ENCODE data around the gene CCNF. TPM values are rescaled to one million over a fixed set of nuclear protein-coding genes. Genes with fewer than 3 reads are reported as not detected.

Gene CCNF
- total RNA-seq, 2 experiments from 2014 or later = 0.81 to 1.3 TPM

DNA sequence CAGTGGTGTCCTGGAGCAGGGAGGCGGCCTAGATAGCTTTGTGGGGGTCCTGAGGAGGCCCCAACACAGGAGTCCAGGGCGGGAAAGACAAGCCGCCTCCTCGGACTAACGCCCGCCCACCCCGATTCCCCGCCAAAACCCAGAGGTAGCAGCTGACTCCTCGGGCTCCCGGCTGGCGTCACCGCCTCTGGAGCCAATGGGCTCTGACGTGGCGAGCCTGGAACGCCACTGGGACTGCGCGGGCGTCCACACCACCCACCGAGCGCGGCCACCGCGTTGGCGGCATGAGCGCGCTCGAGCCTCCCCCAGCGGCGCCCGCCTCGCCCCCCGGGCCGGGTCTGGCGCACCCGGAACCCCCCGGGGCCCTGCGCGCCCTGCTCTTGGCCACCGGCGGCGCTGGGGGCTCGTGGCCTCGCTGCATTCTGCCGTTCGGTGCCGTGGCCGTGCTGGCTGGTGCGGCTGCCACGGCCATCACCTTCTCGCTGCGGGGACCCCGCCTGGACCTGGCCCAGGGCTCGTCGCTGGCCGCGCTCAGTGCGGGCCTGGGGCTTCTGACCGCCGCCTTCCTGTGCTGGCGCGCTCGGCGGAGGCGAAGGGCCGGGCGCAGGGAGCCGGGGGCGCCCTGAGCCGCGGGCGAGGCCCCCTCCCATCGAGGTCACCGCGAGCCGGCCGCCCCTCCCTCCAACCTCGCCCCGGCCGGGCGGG is 38.4 kb downstream of the CCNF start:
- H3K4me3 Mint-ChIP-seq = no peak overlapping the region
- ATAC-seq (ENCODE audit: poor library complexity) = peak; percentile 42
- peaks cover 0 to 8% of the 10 kb centered on the region in 2 experiments for H3K9me3 ChIP-seq (ENCODE audit: control insufficient read depth in 1 of 2, insufficient read depth in 1 of 2, low read length in 2 of 2)
- peaks cover 28% of the 10 kb centered on the region for H3K4me1 ChIP-seq (ENCODE audit: insufficient read depth, low read length)
- no peak overlapping the region for H3K27ac Mint-ChIP-seq
- no peak overlapping the region for H3K27ac ChIP-seq (ENCODE audit: low read depth in 1 of 2, low read length in 2 of 2)
- no peaks in the 10 kb centered on the region for H3K9me3 Mint-ChIP-seq
- H3K4me1 Mint-ChIP-seq (ENCODE audit: low read depth) = no peaks in the 10 kb centered on the region
- POLR2A ChIA-PET = no interaction called here
- CTCF ChIA-PET = interaction anchor here (0.6 kb wide), 1 partner anchor 1800 kb away, joined by 3 read pairs; no protein-coding TSS in a partner anchor
- no peak overlapping the region for H3K4me3 ChIP-seq (ENCODE audit: low read length)
- no peaks in the 10 kb centered on the region for H3K36me3 ChIP-seq (ENCODE audit: insufficient read depth, low read length)
- no peak for DNase-seq
- no peaks in the 10 kb centered on the region for H3K36me3 Mint-ChIP-seq (ENCODE audit: low read depth)
- TF ChIP-seq CTCF (IDR thresholded peaks at IDR 0.05) = no peak
- H3K27me3 Mint-ChIP-seq = peaks cover 32% of the 10 kb centered on the region
- intact Hi-C loops (cut with DNase I, micrococcal nuclease) = no loop called here
- peaks cover 36 to 50% of the 10 kb centered on the region in 2 experiments for H3K27me3 ChIP-seq (ENCODE audit: control insufficient read depth in 1 of 2, insufficient read depth in 2 of 2, low read length in 2 of 2)

DNA sequence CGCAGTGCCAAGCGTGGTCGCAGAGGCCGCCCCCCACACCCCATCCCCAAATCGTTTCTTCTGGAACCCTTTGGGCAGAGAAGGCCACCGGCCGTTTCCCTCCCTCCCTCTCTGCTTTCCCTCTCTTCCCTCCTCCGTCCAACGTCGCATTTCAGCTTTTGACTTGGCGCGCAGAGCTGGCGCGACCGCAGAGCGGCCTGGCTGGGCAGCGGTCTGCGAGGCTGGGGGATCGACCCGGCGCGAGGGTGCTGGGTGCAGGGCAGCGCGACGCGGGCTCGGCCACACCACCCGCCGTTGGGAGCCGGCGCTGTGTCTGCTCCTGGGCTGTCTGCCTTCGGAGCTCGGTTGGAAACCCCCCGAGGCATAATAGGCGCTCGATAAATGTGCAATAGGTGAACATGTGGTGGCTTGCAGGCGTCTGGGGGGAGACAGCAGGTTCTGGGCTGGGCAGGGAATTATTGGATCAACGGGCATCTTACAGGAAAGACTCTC is 39.0 kb downstream of the CCNF start:
- no peak for TF ChIP-seq CTCF (IDR thresholded peaks at IDR 0.05)
- peaks cover 34% of the 10 kb centered on the region for H3K4me1 ChIP-seq (ENCODE audit: insufficient read depth, low read length)
- H3K27ac Mint-ChIP-seq = no peak overlapping the region
- no peak overlapping the region for H3K4me3 ChIP-seq (ENCODE audit: low read length)
- DNase-seq = peak in 2 of 14 experiments; percentile 50 to 56
- H3K4me3 Mint-ChIP-seq = no peak overlapping the region
- peak; percentile 43 for ATAC-seq (ENCODE audit: poor library complexity)
- H3K27me3 ChIP-seq (ENCODE audit: control insufficient read depth in 1 of 2, insufficient read depth in 2 of 2, low read length in 2 of 2) = peaks cover 42 to 56% of the 10 kb centered on the region in 2 experiments
- no peaks in the 10 kb centered on the region for H3K9me3 Mint-ChIP-seq
- no peak overlapping the region for H3K27ac ChIP-seq (ENCODE audit: low read depth in 1 of 2, low read length in 2 of 2)
- H3K4me1 Mint-ChIP-seq (ENCODE audit: low read depth) = peaks cover 4% of the 10 kb centered on the region
- H3K36me3 Mint-ChIP-seq (ENCODE audit: low read depth) = no peaks in the 10 kb centered on the region
- intact Hi-C loops (cut with DNase I, micrococcal nuclease) = no loop called here
- H3K27me3 Mint-ChIP-seq = peaks cover 38% of the 10 kb centered on the region
- no peaks in the 10 kb centered on the region for H3K36me3 ChIP-seq (ENCODE audit: insufficient read depth, low read length)
- CTCF ChIA-PET = no interaction called here
- peaks cover 0 to 11% of the 10 kb centered on the region in 2 experiments for H3K9me3 ChIP-seq (ENCODE audit: control insufficient read depth in 1 of 2, insufficient read depth in 1 of 2, low read length in 2 of 2)
- POLR2A ChIA-PET = interaction anchor here (1.0 kb wide), 1 partner anchor 8 kb away, joined by 3 read pairs; the partner anchor contains the start of gene TEDC2

DNA sequence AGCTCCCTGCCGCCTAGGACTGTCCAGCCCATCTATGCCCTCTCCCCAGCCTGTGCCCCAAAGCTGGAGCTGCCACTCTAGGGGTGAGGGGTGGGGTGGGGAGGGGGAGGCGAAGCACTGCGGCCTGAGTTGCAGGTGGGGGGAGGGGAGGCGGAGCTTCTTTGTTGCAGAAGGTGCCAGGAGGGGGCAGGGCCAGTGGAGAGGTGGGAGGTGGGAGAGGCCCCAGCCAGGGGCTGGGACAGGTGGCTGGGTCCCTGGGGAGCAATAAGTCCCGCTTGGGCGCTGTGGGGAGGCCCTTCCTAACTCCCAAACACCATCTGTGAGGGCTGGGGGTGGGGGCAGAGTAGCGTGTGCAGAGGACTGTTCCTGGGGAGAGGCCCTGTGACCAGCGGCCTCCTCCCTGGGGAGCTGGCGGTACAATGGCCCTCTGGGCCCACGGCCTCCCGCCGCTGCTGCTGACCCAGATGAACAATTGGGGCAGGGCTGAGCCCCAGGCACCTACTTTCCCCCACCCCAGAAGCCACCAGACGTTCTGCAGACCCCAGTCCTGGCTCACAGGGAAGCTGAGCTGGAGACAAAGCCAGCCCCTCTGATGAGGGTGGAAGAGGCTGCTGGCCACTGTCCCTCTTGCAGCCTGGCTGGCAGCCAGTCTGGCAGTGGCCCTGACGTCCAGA is 39.6 kb downstream of the CCNF start:
- H3K27ac Mint-ChIP-seq = no peak overlapping the region
- Histone ChIP-seq H3K4me3 (ENCODE audit: low read length) (no peak overlapping the region), H3K27me3 (ENCODE audit: control insufficient read depth in 1 of 2, insufficient read depth in 2 of 2, low read length in 2 of 2) (peaks cover 44 to 59% of the 10 kb centered on the region in 2 experiments), H3K9me3 (ENCODE audit: control insufficient read depth in 1 of 2, insufficient read depth in 1 of 2, low read length in 2 of 2) (peaks cover 0 to 11% of the 10 kb centered on the region in 2 experiments), H3K4me1 (ENCODE audit: insufficient read depth, low read length) (peaks cover 37% of the 10 kb centered on the region), H3K36me3 (ENCODE audit: insufficient read depth, low read length) (no peaks in the 10 kb centered on the region), H3K27ac (ENCODE audit: low read depth in 1 of 2, low read length in 2 of 2) (no peak overlapping the region)
- H3K4me1 Mint-ChIP-seq (ENCODE audit: low read depth) = peaks cover 7% of the 10 kb centered on the region
- no peaks in the 10 kb centered on the region for H3K36me3 Mint-ChIP-seq (ENCODE audit: low read depth)
- ATAC-seq (ENCODE audit: poor library complexity) (no peak), DNase-seq (no peak)
- POLR2A ChIA-PET = interaction anchor here (1.0 kb wide), 1 partner anchor 9 kb away, joined by 3 read pairs; the partner anchor contains the start of gene TEDC2
- intact Hi-C loops (cut with DNase I, micrococcal nuclease) = no loop called here
- CTCF ChIA-PET = no interaction called here
- no peak overlapping the region for H3K4me3 Mint-ChIP-seq
- no peaks in the 10 kb centered on the region for H3K9me3 Mint-ChIP-seq
- TF ChIP-seq CTCF (IDR thresholded peaks at IDR 0.05) = no peak
- H3K27me3 Mint-ChIP-seq = peaks cover 40% of the 10 kb centered on the region

All from CD4-positive, alpha-beta T cell (primary cell).